ENCODE measurements around the gene SGPP2.

DNA sequence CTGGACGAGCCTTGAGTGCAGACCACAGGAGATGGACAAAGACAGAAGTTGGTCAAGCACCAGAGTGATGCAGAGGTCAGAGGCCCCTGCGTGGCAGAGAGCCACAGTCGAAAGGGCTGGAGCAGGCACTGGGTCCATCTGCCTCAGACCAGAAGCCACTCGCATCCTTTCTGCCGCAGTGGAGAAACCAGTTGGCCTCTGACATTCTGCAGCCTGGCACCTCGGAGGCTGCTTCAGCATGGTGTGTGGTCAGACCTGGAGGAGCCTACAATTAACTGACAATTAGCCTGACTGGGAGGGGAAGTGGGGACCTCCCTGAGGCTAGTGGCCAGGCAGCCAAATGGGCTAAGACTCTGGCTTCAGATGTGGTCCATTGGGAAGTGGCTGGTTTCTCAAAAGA, 111.1 kb downstream of the SGPP2 start:
- no peak for TF ChIP-seq ESRRA (IDR thresholded peaks at IDR 0.05; ENCODE audit: borderline replicate concordance, low read length)
- TF ChIP-seq, protein P1, sequence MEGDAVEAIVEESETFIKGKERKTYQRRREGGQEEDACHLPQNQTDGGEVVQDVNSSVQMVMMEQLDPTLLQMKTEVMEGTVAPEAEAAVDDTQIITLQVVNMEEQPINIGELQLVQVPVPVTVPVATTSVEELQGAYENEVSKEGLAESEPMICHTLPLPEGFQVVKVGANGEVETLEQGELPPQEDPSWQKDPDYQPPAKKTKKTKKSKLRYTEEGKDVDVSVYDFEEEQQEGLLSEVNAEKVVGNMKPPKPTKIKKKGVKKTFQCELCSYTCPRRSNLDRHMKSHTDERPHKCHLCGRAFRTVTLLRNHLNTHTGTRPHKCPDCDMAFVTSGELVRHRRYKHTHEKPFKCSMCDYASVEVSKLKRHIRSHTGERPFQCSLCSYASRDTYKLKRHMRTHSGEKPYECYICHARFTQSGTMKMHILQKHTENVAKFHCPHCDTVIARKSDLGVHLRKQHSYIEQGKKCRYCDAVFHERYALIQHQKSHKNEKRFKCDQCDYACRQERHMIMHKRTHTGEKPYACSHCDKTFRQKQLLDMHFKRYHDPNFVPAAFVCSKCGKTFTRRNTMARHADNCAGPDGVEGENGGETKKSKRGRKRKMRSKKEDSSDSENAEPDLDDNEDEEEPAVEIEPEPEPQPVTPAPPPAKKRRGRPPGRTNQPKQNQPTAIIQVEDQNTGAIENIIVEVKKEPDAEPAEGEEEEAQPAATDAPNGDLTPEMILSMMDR (IDR thresholded peaks at IDR 0.05), result no peak
- no peak for TF ChIP-seq MAFK (IDR thresholded peaks at IDR 0.05; ENCODE audit: partially characterized antibody)
- TF ChIP-seq SREBF2 (IDR thresholded peaks at IDR 0.05), result no peak

All from A549 (cell line).